H1 (cell line): ENCODE data around the gene SNTG2. TPM values are rescaled to one million over a fixed set of nuclear protein-coding genes. Genes with fewer than 3 reads are reported as not detected.

Experiments
- CTCF ChIA-PET: fragments of 300-600 bp; sonication (Branson Sonifier 250); formaldehyde crosslinking; loops from one replicate; lab custom pipeline; 2021; ENCODE audit not compliant: partially characterized antibody; lab: Charles Lee
- POLR2A ChIA-PET: fragments of 300-600 bp; sonication (Branson Sonifier 250); formaldehyde crosslinking; loops from one replicate; lab custom pipeline; 2021; ENCODE audit warnings: inconsistent platforms; ENCODE audit not compliant: partially characterized antibody; lab: Charles Lee
- DNase-seq, 2 experiments: peaks; one replicate each; pipeline versions ENCODE4 v3.0.0 to v3.0.0-alpha.2; 2010 to 2022; ENCODE audit warnings: low spot score in 2 of 2, low read depth in 1 of 2, mixed read lengths in 1 of 2
- FAIRE-seq: peaks from 2 replicates; lab custom pipeline; 2011; peaks lifted over from hg19 to GRCh38; lab: Jason Lieb, UNC
- H2AFZ ChIP-seq: 2 replicates; pipeline ENCODE4 v1.8.1; 2012; ENCODE audit warnings: low read length, inconsistent platforms
- H2AK5ac ChIP-seq: 2 replicates; pipeline ENCODE4 v1.6.1; 2013; ENCODE audit warnings: low read depth, low read length
- H2BK120ac ChIP-seq: replicated peaks from 2 replicates; pipeline ENCODE3; 2013; ENCODE audit warnings: low read depth, low read length, inconsistent platforms
- H2BK12ac ChIP-seq: 2 replicates; pipeline ENCODE4 v1.6.1; 2013; ENCODE audit warnings: low read depth, low read length
- H2BK15ac ChIP-seq: 2 replicates; pipeline ENCODE4 v1.6.1; 2013; ENCODE audit warnings: low read length
- H2BK20ac ChIP-seq: 2 replicates; pipeline ENCODE4 v1.6.1; 2013; ENCODE audit warnings: low read length
- H2BK5ac ChIP-seq: 2 replicates; pipeline ENCODE4 v1.6.1; 2013; ENCODE audit warnings: low read depth, low read length
- H3K14ac ChIP-seq: 2 replicates; pipeline ENCODE4 v1.6.1; 2013; ENCODE audit warnings: inconsistent platforms; ENCODE audit not compliant: insufficient read length
- H3K18ac ChIP-seq: 2 replicates; pipeline ENCODE4 v1.6.1; 2013; ENCODE audit warnings: low read length; ENCODE audit errors: extremely low read depth
- H3K23ac ChIP-seq: 2 replicates; pipeline ENCODE4 v1.6.1; 2013; ENCODE audit warnings: inconsistent platforms; ENCODE audit not compliant: insufficient read length
- H3K23me2 ChIP-seq: 2 replicates; pipeline ENCODE4 v1.6.1; 2013; ENCODE audit warnings: low read depth, low read length
- H3K27ac ChIP-seq: 2 replicates; pipeline ENCODE4 v1.6.1; 2011; ENCODE audit warnings: low read depth, low read length, inconsistent platforms
- H3K27me3 ChIP-seq, 4 experiments: replicated peaks in 1 of 4; 1 replicate in 1 of 4; 2 replicates in 3 of 4; pipeline versions ENCODE4 v1.6.1 to v1.8.1; 2011 to 2013; ENCODE audit warnings: low read length in 3 of 4, mild to moderate bottlenecking in 3 of 4, inconsistent platforms in 2 of 4, mixed read lengths in 2 of 4, moderate library complexity in 1 of 4; ENCODE audit not compliant: control insufficient read depth in 3 of 4, insufficient read depth in 3 of 4; ENCODE audit errors: extremely low read depth in 1 of 4
- H3K36me3 ChIP-seq, 4 experiments: 2 replicates each; pipeline versions ENCODE4 v1.6.1 to v1.8.1; 2011 to 2013; ENCODE audit warnings: mild to moderate bottlenecking in 4 of 4, low read length in 3 of 4, moderate library complexity in 2 of 4, control low read depth in 1 of 4, inconsistent platforms in 1 of 4; ENCODE audit not compliant: insufficient read depth in 4 of 4, control insufficient read depth in 2 of 4
- H3K4ac ChIP-seq: replicated peaks from 2 replicates; pipeline ENCODE3; 2013; ENCODE audit warnings: low read length, low read depth, mixed read lengths, inconsistent platforms; ENCODE audit not compliant: insufficient read length
- H3K4me1 ChIP-seq, 4 experiments: replicated peaks in 1 of 4; 1 replicate in 1 of 4; 2 replicates in 3 of 4; pipeline versions ENCODE4 v1.6.1 to v1.8.1; 2011 to 2013; ENCODE audit warnings: low read length in 3 of 4, inconsistent platforms in 2 of 4, mixed read lengths in 1 of 4; ENCODE audit not compliant: insufficient read depth in 4 of 4, control insufficient read depth in 3 of 4
- H3K4me2 ChIP-seq, 2 experiments: 2 replicates each; pipeline versions ENCODE4 v1.6.1 to v1.8.1; 2011 to 2013; ENCODE audit warnings: low read depth in 2 of 2, low read length in 2 of 2, control low read depth in 1 of 2, inconsistent platforms in 1 of 2, mild to moderate bottlenecking in 1 of 2; ENCODE audit not compliant: insufficient read depth in 1 of 2
- H3K4me3 ChIP-seq, 4 experiments: fragments of 200-600, 300-600 bp in 1 of 4; sonication (generic), shearing (Covaris generic), sonication (Bioruptor Twin) in 1 of 4; 2 replicates each; pipeline versions ENCODE4 v1.5.1 to v1.8.1; 2011 to 2016; ENCODE audit warnings: low read length in 4 of 4, low read depth in 3 of 4, control low read depth in 2 of 4, inconsistent platforms in 2 of 4, mild to moderate bottlenecking in 2 of 4, mixed read lengths in 1 of 4, moderate library complexity in 1 of 4; ENCODE audit not compliant: insufficient read depth in 2 of 4; ENCODE audit errors: extremely low read depth in 1 of 4
- H3K56ac ChIP-seq: replicated peaks from 2 replicates; pipeline ENCODE3; 2013; ENCODE audit warnings: low read depth, mild to moderate bottlenecking, mixed read lengths, low read length, inconsistent platforms; ENCODE audit not compliant: insufficient read length
- H3K79me1 ChIP-seq: 2 replicates; pipeline ENCODE4 v1.6.1; 2013; ENCODE audit warnings: low read depth, low read length, control low read depth
- H3K79me2 ChIP-seq, 2 experiments: 2 replicates each; pipeline versions ENCODE4 v1.6.1 to v1.8.1; 2012 to 2013; ENCODE audit warnings: low read length in 2 of 2, mild to moderate bottlenecking in 2 of 2, inconsistent platforms in 1 of 2; ENCODE audit not compliant: insufficient read depth in 2 of 2, control insufficient read depth in 1 of 2
- H3K9ac ChIP-seq, 4 experiments: replicated peaks in 1 of 4; 1 replicate in 1 of 4; 2 replicates in 3 of 4; pipeline versions ENCODE4 v1.6.1 to v1.8.1; 2011 to 2013; ENCODE audit warnings: low read depth in 3 of 4, low read length in 3 of 4, control low read depth in 2 of 4, mild to moderate bottlenecking in 2 of 4, moderate library complexity in 2 of 4, inconsistent platforms in 1 of 4; ENCODE audit errors: extremely low read depth in 1 of 4
- H3K9me3 ChIP-seq, 2 experiments: 2 replicates each; pipeline versions ENCODE4 v1.6.1 to v1.8.1; 2012 to 2013; ENCODE audit warnings: mild to moderate bottlenecking in 2 of 2, moderate library complexity in 2 of 2, control low read depth in 1 of 2, inconsistent platforms in 1 of 2, low read depth in 1 of 2, low read length in 1 of 2, mixed read lengths in 1 of 2; ENCODE audit not compliant: insufficient read depth in 2 of 2
- H4K20me1 ChIP-seq, 2 experiments: replicated peaks in 1 of 2; 2 replicates each; pipeline versions ENCODE3 to v1.8.1; 2011 to 2013; ENCODE audit warnings: inconsistent platforms in 2 of 2, low read length in 2 of 2, mild to moderate bottlenecking in 1 of 2; ENCODE audit not compliant: insufficient read depth in 2 of 2, control insufficient read depth in 1 of 2
- H4K5ac ChIP-seq: 2 replicates; pipeline ENCODE4 v1.6.1; 2013; ENCODE audit warnings: low read length, low read depth, mixed read lengths, inconsistent platforms; ENCODE audit not compliant: insufficient read length
- H4K8ac ChIP-seq: 2 replicates; pipeline ENCODE4 v1.8.0; 2013; ENCODE audit warnings: mild to moderate bottlenecking, moderate library complexity, low read length, inconsistent platforms; ENCODE audit not compliant: insufficient read depth; ENCODE audit errors: extremely low read depth
- H4K91ac ChIP-seq: replicated peaks from 2 replicates; pipeline ENCODE3; 2013; ENCODE audit warnings: low read length, mixed read lengths, inconsistent platforms; ENCODE audit not compliant: insufficient read length
- ASH2L ChIP-seq: fragments of 200-600, 300-600 bp; sonication (generic); IDR thresholded peaks from one replicate; pipeline ENCODE4 v1.7.1; 2017; ENCODE audit warnings: low read length
- CHD2 ChIP-seq: IDR thresholded peaks from 2 replicates; pipeline ENCODE4 v1.6.1; 2012; ENCODE audit warnings: low read length, improper control_type of control experiment
- CREB1 ChIP-seq: IDR thresholded peaks from 2 replicates; pipeline ENCODE4 v1.6.1; 2012; ENCODE audit warnings: inconsistent platforms
- CTBP2 ChIP-seq: IDR thresholded peaks from 2 replicates; pipeline ENCODE4 v1.7.0; 2011; ENCODE audit warnings: borderline replicate concordance, mild to moderate bottlenecking, moderate library complexity, mixed read lengths, low read length; ENCODE audit not compliant: insufficient read depth, insufficient read length
- GTF2F1 ChIP-seq: IDR thresholded peaks from 2 replicates; pipeline ENCODE4 v1.6.1; 2012; ENCODE audit warnings: low read depth, low read length, improper control_type of control experiment, borderline replicate concordance
- MAFK ChIP-seq: IDR thresholded peaks from 2 replicates; pipeline ENCODE4 v1.6.1; 2012; ENCODE audit warnings: low read depth, mild to moderate bottlenecking, improper control_type of control experiment, low read length
- NRF1 ChIP-seq: IDR thresholded peaks from 2 replicates; pipeline ENCODE4 v1.6.1; 2011; ENCODE audit warnings: mild to moderate bottlenecking, low read depth, low read length, improper control_type of control experiment
- RXRA ChIP-seq: IDR thresholded peaks from 2 replicates; pipeline ENCODE4 v1.6.1; 2011; ENCODE audit warnings: low read depth, mild to moderate bottlenecking, low read length, moderate library complexity; ENCODE audit not compliant: insufficient read depth
- SAP30 ChIP-seq: fragments of 300-600 bp; sonication (generic); IDR thresholded peaks from 2 replicates; pipeline ENCODE4 v1.7.1; 2012; ENCODE audit warnings: low read length, moderate library complexity, mild to moderate bottlenecking, inconsistent platforms; ENCODE audit not compliant: insufficient read depth, insufficient replicate concordance
- WGBS, 2 experiments: shearing (Covaris generic) in 1 of 2; methylation state at CpG; one replicate each; pipeline versions ENCODE4 v1.1.6 to v1.1.7; 2013 to 2015; ENCODE audit warnings: low lambda C conversion rate in 2 of 2, mixed read lengths in 2 of 2, inconsistent platforms in 1 of 2, low coverage in 1 of 2, missing lambda C conversion rate in 1 of 2; ENCODE audit not compliant: insufficient replicate concordance in 2 of 2, insufficient coverage in 1 of 2, insufficient read length in 1 of 2; ENCODE audit errors: extremely low coverage in 1 of 2, missing lambda C conversion rate in 1 of 2; 5-methylcytosine and 5-hydroxymethylcytosine counted together
- polyA plus RNA-seq, 7 experiments: library from polyadenylated mRNA; depleted of rRNA in 3 of 7; stranded (reverse) in 5 of 7; unstranded in 2 of 7; fragments of >200 nt in 5 of 7; fragments of 200-250 nt in 2 of 7; gene quantifications; 1 replicate in 5 of 7; 2 replicates in 1 of 7; 4 replicates in 1 of 7; pipeline versions ENCODE4 v1.2.1 to v1.2.3, GENCODE V29; 2011 to 2013; ENCODE audit warnings: missing spikeins in 2 of 7, mixed read lengths in 2 of 7
- total RNA-seq: library from RNA; stranded (reverse); fragmentation: NEBNext Ultra II Directional; extraction: Animal tissue kit (Norgen Biotek cat#: 25700); gene quantifications from 2 replicates; pipeline ENCODE4 v1.2.1, GENCODE V29; 2021

The SNTG2 gene
- total and polyA plus RNA-seq, 2 of the 8 experiments (the other 6 are each of a cell fraction or from before 2014, with no cell fraction given) = 6.6 to 18.1 TPM

- WGBS, 2 experiments = 90% methylated on average over 9 of the region's 13 CpGs; no CpG with 5 or more reads in 1 of the 2 experiments
- CTCF ChIA-PET = no interaction called here
Measured at GRCh38 chr2:1234731-1235308, 284.2 kb downstream of the SNTG2 start.

More at GRCh38 chr2:1234731-1235308, 284.2 kb downstream of the SNTG2 start:
- Histone ChIP-seq H2AFZ (no peak overlapping the region), H3K4me2 (no peak overlapping the region), H3K4me1 (peaks cover 0 to 3% (median 1%) of the 10 kb centered on the region in 4 experiments; a peak in 2 of 7 replicates), H3K9ac (no peak overlapping the region), H3K14ac (no peak overlapping the region), H3K27me3 (no peaks in the 10 kb centered on the region; a peak in 2 of 7 replicates), H4K20me1 (no peaks in the 10 kb centered on the region), H2BK120ac (no peak overlapping the region), H3K79me1 (no peaks in the 10 kb centered on the region), H2AK5ac (no peak overlapping the region), H2BK5ac (no peak overlapping the region), H3K23ac (no peak overlapping the region), H4K8ac (no peak overlapping the region), H2BK20ac (no peak overlapping the region), H3K27ac (no peak overlapping the region), H4K91ac (no peak overlapping the region), H3K79me2 (no peaks in the 10 kb centered on the region), H3K4me3 (no peak overlapping the region), H4K5ac (no peak overlapping the region), H3K18ac (no peak overlapping the region), H3K36me3 (peaks cover 0 to 2% (median 0%) of the 10 kb centered on the region in 4 experiments; a peak in 1 of 8 replicates), H3K9me3 (peaks cover 6 to 8% of the 10 kb centered on the region in 2 experiments; a peak in 2 of 4 replicates), H3K56ac (no peak overlapping the region), H3K23me2 (no peaks in the 10 kb centered on the region), H2BK12ac (no peak overlapping the region), H3K4ac (no peak overlapping the region), H2BK15ac (no peak overlapping the region)
- DNase-seq (no peak), FAIRE-seq (no peak)
- POLR2A ChIA-PET = no interaction called here
- TF ChIP-seq SAP30 (no peak), MAFK (no peak), CTBP2 (no peak), CREB1 (no peak), CHD2 (no peak), GTF2F1 (no peak), RXRA (no peak), ASH2L (no peak), NRF1 (no peak)
